ENCODE measurements around the gene AZIN2. TPM values are rescaled to one million over a fixed set of nuclear protein-coding genes. Genes with fewer than 3 reads are reported as not detected.
"Not testable (repeated sequence)": the region's sequence is repeated elsewhere in the genome, so short reads cannot be mapped to it uniquely, and the experiment has no call there.

The AZIN2 gene
- total RNA-seq, 1 experiment from 2014 or later = 0.39 TPM

GRCh38 chr1:33123266-33123665 is 42.3 kb downstream of the AZIN2 start:
- Histone ChIP-seq H3K23ac (ENCODE audit: insufficient read length, low read depth, low read length) (no peak overlapping the region), H3K4ac (ENCODE audit: low read depth, low read length) (no peak overlapping the region), H3K27ac (ENCODE audit: insufficient read length, low read depth, low read length) (no peak overlapping the region), H3K56ac (ENCODE audit: insufficient read length, low read depth, low read length) (no peak overlapping the region), H4K8ac (replicated peaks; ENCODE audit: insufficient read length, low read depth, low read length) (no peak overlapping the region), H3K79me1 (ENCODE audit: insufficient read depth, low read depth, low read length, poor library complexity, severe bottlenecking) (no peaks in the 10 kb centered on the region), H2AK5ac (ENCODE audit: insufficient read length, low read length) (no peak overlapping the region), H3K14ac (ENCODE audit: insufficient read depth, low read length) (no peak overlapping the region), H2BK15ac (ENCODE audit: low read depth, low read length) (no peak overlapping the region), H3K9ac (ENCODE audit: extremely low read depth, insufficient read length, low read length) (no peak overlapping the region), H3K9me3 (ENCODE audit: control insufficient read depth, low read depth, low read length) (no peaks in the 10 kb centered on the region), H2BK12ac (ENCODE audit: insufficient read length, low read depth, low read length) (no peak overlapping the region), H2BK5ac (ENCODE audit: insufficient read length, low read length) (no peak overlapping the region), H3K27me3 (ENCODE audit: insufficient read depth, low read length) (no peaks in the 10 kb centered on the region; the same call in 1 of the 2 replicates), H3K23me2 (ENCODE audit: insufficient read length, low read depth, low read length, poor library complexity, severe bottlenecking) (no peaks in the 10 kb centered on the region), H3K79me2 (ENCODE audit: insufficient read depth, low read length) (no peaks in the 10 kb centered on the region), H2BK120ac (ENCODE audit: low read depth, low read length, poor library complexity, severe bottlenecking) (no peak overlapping the region), H3T11ph (ENCODE audit: low read length) (no peak overlapping the region), H3K18ac (ENCODE audit: insufficient read length, low read depth, low read length) (no peak overlapping the region), H2AFZ (ENCODE audit: low read length) (no peak overlapping the region), H4K20me1 (ENCODE audit: control insufficient read depth, insufficient read depth, insufficient read length) (no peaks in the 10 kb centered on the region), H4K91ac (ENCODE audit: insufficient read length, low read depth, low read length) (no peak overlapping the region), H3K4me1 (ENCODE audit: insufficient read depth, low read length) (no peaks in the 10 kb centered on the region; the same call in 1 of the 2 replicates), H4K5ac (ENCODE audit: insufficient read length, low read depth, low read length) (no peak overlapping the region), H2BK20ac (ENCODE audit: low read depth, low read length, poor library complexity, severe bottlenecking) (no peak overlapping the region), H3K4me2 (ENCODE audit: insufficient read depth, insufficient read length, low read length) (no peak overlapping the region)
- H3K4me3 Mint-ChIP-seq = no peak overlapping the region
- no peak for TF ChIP-seq CTCF (conservative IDR thresholded peaks at IDR 0.05)
- WGBS (ENCODE audit: extremely low coverage, insufficient read length, low lambda C conversion rate) = no CpG with 5 or more reads among the region's 3 CpGs
- H3K27ac Mint-ChIP-seq = no peak overlapping the region
- H3K27me3 Mint-ChIP-seq (ENCODE audit: low read depth) = peaks cover 51% of the 10 kb centered on the region
- peaks cover 0 to 8% (median 2%) of the 10 kb centered on the region in 3 experiments; a peak in 5 of 7 replicates for H3K36me3 Mint-ChIP-seq (ENCODE audit: insufficient read depth in 1 of 3, low read depth in 3 of 3)
- peaks cover 9 to 18% of the 10 kb centered on the region in 2 experiments for H3K4me1 Mint-ChIP-seq
- no peaks in the 10 kb centered on the region for H3K9me3 Mint-ChIP-seq
- DNase-seq = no peak

- not testable (repeated sequence) for H2BK20ac ChIP-seq (ENCODE audit: low read depth, low read length, poor library complexity, severe bottlenecking); H2BK15ac ChIP-seq (ENCODE audit: low read depth, low read length); H3K9me3 ChIP-seq (ENCODE audit: control insufficient read depth, low read depth, low read length); H3K9me3 Mint-ChIP-seq; DNase-seq; H3K27ac ChIP-seq (ENCODE audit: insufficient read length, low read depth, low read length); H4K20me1 ChIP-seq (ENCODE audit: control insufficient read depth, insufficient read depth, insufficient read length); H3K36me3 Mint-ChIP-seq (ENCODE audit: insufficient read depth in 1 of 3, low read depth in 3 of 3); H2BK120ac ChIP-seq (ENCODE audit: low read depth, low read length, poor library complexity, severe bottlenecking); H2AFZ ChIP-seq (ENCODE audit: low read length); H2BK5ac ChIP-seq (ENCODE audit: insufficient read length, low read length); H2AK5ac ChIP-seq (ENCODE audit: insufficient read length, low read length); H3T11ph ChIP-seq (ENCODE audit: low read length); H3K4ac ChIP-seq (ENCODE audit: low read depth, low read length); H3K4me1 ChIP-seq (ENCODE audit: insufficient read depth, low read length); H3K4me2 ChIP-seq (ENCODE audit: insufficient read depth, insufficient read length, low read length); H3K27me3 ChIP-seq (ENCODE audit: insufficient read depth, low read length); H3K14ac ChIP-seq (ENCODE audit: insufficient read depth, low read length); H3K23me2 ChIP-seq (ENCODE audit: insufficient read length, low read depth, low read length, poor library complexity, severe bottlenecking); H3K27ac Mint-ChIP-seq; H3K9ac ChIP-seq (ENCODE audit: extremely low read depth, insufficient read length, low read length); H4K91ac ChIP-seq (ENCODE audit: insufficient read length, low read depth, low read length); H3K56ac ChIP-seq (ENCODE audit: insufficient read length, low read depth, low read length); H3K4me3 Mint-ChIP-seq; H3K79me2 ChIP-seq (ENCODE audit: insufficient read depth, low read length); H4K5ac ChIP-seq (ENCODE audit: insufficient read length, low read depth, low read length); H3K18ac ChIP-seq (ENCODE audit: insufficient read length, low read depth, low read length); H3K79me1 ChIP-seq (ENCODE audit: insufficient read depth, low read depth, low read length, poor library complexity, severe bottlenecking); H2BK12ac ChIP-seq (ENCODE audit: insufficient read length, low read depth, low read length); H3K23ac ChIP-seq (ENCODE audit: insufficient read length, low read depth, low read length); H4K8ac ChIP-seq (replicated peaks; ENCODE audit: insufficient read length, low read depth, low read length)
- WGBS (ENCODE audit: extremely low coverage, insufficient read length, low lambda C conversion rate) = no CpG with 5 or more reads among the region's 4 CpGs
- H3K4me1 Mint-ChIP-seq = peaks cover 17 to 22% of the 10 kb centered on the region in 2 experiments
- H3K27me3 Mint-ChIP-seq (ENCODE audit: low read depth) = peaks cover 41% of the 10 kb centered on the region
Measured at GRCh38 chr1:33124647-33125046, 43.7 kb downstream of the AZIN2 start.

Data from H9 (cell line).